Measurements from ENCODE around the gene CTPS1.

The CTPS1 gene

GRCh38 chr1:41053316-41053715 is 73.8 kb downstream of the CTPS1 start:
- H3K27ac ChIP-seq (ENCODE audit: low read length) = no peak overlapping the region
- H3K27me3 ChIP-seq (ENCODE audit: control insufficient read depth, insufficient read depth, low read length) = no peaks in the 10 kb centered on the region
- no peak overlapping the region for H3K9ac ChIP-seq (ENCODE audit: low read length)
- no peaks in the 10 kb centered on the region for H3K36me3 ChIP-seq (ENCODE audit: control insufficient read depth, low read depth, low read length)
- no peak overlapping the region for H3K4me3 ChIP-seq (ENCODE audit: low read length)
- H3K9me3 ChIP-seq (ENCODE audit: control insufficient read depth, low read depth, low read length) = no peaks in the 10 kb centered on the region
- H3K4me1 ChIP-seq (ENCODE audit: control insufficient read depth, low read depth, low read length) = no peaks in the 10 kb centered on the region

DNA sequence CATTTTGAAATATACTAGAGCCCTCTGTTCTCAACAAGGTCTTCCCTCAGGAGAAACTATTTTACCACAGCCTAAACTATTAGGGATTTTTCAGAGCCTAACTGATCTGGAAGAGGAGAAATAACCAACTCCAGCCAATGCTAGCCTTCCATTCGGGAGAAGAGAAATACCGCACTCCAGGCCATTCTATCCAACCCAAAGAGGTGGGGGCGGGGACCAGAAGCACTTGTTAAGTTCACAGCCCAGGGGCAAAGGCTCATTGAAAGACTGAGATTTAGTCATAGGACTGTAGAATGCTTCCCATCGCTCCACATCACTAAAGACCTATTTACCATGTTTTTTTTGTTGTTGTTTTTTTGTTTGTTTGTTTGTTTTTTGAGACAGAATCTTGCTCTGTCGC is 77.4 kb downstream of the CTPS1 start:
- Histone ChIP-seq H3K27me3 (ENCODE audit: control insufficient read depth, insufficient read depth, low read length) (no peaks in the 10 kb centered on the region), H3K9me3 (ENCODE audit: control insufficient read depth, low read depth, low read length) (no peaks in the 10 kb centered on the region), H3K9ac (ENCODE audit: low read length) (no peak overlapping the region), H3K27ac (ENCODE audit: low read length) (no peak overlapping the region), H3K4me1 (ENCODE audit: control insufficient read depth, low read depth, low read length) (no peaks in the 10 kb centered on the region), H3K36me3 (ENCODE audit: control insufficient read depth, low read depth, low read length) (peaks cover 4% of the 10 kb centered on the region), H3K4me3 (ENCODE audit: low read length) (no peak overlapping the region)
